ENCODE measurements around the gene LARGE1. TPM values are rescaled to one million over a fixed set of nuclear protein-coding genes. Genes with fewer than 3 reads are reported as not detected.
"Not testable (repeated sequence)": the region's sequence is repeated elsewhere in the genome, so short reads cannot be mapped to it uniquely, and the experiment has no call there.

LARGE1 gene
- total RNA-seq, 1 donor from 2014 or later = 0.16 TPM

DNA sequence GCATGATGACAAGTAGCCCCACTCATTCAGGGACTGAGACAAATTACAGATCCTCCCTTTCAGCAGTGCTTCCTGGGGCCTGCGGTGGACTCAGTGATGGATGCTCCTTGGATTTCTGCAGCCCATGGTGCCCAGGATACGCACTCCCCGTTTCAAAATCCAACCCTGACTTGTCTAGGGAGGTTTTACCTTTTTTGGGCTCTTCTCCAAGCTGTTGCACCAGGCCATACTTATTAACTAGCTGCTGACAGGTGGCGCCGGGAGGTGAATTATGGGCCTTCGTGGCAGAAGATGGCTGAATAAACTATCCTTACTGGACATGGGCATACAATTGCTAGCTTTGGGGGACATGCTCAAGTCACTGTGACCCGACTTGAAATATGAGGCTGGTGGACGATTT is 537.8 kb downstream of the LARGE1 start:
- intact Hi-C loops (cut with micrococcal nuclease) = no loop called here

DNA sequence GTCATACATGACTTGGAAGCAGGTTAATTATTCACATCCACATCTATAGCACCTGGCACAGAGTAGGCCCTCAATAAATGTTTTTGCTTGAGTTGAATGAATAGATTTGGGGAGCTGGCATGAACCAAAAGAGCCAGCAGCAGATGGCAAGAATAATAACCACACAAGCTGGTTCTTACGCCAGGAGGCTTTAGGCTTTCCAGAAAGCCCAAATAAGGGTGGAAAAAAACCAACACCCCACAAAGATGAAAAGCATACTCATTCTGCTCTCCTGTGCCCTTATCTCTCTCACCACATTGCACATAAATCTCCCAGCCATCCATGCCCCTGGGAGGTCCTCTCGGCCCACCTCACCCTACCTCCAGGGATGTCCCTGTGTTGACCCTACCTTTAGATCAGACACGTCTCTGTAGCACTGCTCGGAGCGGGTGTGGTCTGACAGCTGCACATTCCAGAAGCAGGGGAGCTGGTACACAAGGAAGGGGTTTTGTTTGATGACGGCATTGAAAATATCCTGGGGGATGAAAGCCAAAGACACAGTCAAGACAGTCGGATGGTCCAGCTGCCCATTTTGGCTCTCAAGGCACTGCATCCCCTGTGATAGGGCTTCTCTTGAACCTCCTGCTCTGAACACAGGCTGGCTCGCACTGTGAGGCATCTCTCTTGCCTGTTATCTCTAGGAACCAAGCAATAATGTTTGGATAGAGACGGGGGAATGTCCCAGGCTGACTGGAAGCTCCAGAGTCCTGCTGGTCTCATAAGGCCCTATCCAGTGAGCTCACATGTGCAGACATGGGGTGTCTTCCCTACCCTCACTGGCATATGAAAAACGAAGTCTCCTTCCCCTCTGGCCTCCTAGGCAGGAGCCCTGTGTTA is 538.5 kb downstream of the LARGE1 start:
- intact Hi-C loops (cut with micrococcal nuclease) = no loop called here

DNA sequence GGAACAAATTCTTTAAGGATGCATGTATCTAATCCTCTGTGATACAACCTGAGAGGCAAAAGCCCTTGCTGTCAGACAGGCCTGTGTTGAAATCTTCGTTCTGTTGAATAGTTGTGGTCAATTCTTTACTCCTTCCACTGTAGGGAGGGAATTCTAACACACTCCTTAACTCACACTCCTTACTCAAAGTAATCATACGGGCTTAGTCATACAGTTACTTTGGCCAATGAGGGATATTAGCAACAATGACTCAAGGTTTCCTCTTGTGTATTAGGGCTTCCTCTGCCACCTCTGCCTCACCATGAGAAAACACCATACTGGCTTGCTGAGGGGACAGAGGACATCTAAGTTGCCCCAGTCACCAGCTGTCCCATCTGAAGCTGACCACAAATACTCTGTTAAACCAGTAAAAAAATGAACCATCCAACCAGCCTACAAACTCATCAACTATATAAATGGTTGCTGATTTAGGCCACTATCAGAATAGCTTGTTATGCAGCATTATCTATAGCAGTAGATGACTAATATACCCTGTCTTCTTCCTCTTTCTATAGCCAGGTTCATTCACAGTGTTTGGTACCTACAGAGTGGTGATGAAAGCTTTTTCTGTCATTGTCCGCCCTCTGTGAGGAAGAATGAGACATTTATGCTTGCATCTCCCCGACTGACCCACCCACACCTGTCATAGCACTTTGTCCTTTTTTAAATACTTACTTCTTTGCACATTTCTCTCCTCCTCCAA is 539.3 kb downstream of the LARGE1 start:
- intact Hi-C loops (cut with micrococcal nuclease) = no loop called here

DNA sequence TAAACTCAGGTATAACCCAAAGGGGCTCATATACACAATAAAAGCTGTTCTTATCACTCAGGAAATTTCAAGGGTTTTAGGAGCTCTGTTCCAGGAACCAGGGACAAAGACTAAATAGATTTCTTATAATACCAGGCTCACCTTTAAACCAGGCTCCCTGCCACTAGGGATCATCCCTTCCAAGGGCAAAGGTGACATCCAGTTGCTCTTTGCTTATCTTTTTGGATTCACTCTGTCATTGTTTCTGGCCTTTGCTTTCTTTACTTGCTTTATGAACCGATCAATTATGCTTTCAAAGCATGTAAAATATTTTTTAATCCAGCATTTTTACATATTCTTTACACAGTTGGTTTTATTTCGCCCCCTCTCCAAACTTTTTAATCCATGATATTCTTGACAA is 540.4 kb downstream of the LARGE1 start:
- intact Hi-C loops (cut with micrococcal nuclease) = no loop called here

DNA sequence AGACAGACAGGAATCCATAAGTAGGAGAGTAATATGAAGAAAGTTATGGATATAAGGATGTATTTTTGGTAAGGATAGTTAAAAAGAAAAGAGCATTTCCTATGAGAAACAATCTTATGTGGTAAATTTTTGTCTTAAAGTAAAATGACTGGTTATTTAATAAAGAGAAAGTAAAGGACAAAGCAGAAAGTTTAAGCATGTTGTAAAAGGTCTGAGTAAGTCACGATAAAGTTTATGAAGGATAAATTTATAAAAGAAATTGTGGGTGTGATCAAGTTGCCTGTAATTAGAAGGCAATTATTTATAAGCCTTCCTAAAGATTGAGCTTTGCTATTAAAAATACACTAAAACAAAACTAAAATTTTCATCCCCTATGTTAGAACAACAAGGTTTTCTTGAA is 547.4 kb downstream of the LARGE1 start:
- intact Hi-C loops (cut with micrococcal nuclease) = no loop called here

DNA sequence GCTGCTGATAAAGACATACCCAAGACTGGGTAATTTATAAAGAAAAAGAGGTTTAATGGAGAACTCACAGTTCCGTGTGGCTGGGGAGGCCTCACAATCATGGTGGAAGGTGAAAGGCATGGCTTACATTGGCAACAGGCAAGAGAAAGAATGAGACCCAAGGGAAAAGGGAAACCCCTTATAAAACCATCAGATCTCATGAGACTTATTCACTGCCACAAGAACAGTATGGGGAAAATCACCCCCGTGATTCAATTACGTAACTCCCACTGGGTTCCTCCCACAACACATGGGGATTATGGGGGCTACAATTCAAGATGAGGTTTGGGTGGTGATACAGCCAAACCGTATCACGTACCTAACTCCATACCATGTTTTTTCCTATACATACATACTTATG is 557.0 kb downstream of the LARGE1 start:
- intact Hi-C loops (cut with micrococcal nuclease) = not testable (repeated sequence)

DNA sequence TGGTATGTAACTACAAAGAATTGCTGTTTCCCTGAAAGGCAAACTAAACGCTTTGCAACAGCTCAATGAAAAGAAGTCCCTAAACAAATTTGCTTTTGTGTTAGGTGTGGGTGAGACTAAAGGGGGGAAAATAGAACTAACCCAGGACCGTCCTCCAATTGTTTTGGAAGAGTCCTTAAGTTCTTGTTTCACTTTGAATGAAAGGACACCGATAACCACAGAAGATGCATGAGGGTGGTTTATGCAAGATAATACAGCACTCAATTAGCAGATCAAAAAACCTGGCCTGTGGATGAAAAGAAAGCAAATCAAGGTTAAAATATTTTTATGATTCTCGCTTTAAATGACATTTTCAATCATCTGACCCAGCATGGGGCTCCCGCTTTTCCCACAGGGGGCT is 557.6 kb downstream of the LARGE1 start:
- intact Hi-C loops (cut with micrococcal nuclease) = no loop called here

DNA sequence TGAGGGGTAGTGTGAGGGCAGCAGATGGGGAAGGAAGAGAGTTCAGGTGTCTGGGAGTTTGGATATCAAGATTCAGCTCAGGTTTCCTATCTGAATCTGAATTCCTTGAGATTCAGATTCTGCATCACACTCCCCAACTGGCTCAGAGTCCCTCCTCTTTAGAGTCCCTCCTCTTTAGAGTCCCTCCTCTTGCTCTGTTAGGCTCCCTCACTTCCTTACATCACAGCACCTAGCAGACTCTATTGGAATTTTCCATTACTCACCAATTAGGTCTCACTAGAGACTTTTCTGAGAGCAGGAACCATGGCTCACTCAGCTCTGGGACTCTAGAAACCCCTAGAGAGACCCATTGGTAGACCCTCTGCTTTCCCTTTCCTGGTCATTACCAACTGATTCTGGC is 558.7 kb downstream of the LARGE1 start:
- intact Hi-C loops (cut with micrococcal nuclease) = no loop called here

DNA sequence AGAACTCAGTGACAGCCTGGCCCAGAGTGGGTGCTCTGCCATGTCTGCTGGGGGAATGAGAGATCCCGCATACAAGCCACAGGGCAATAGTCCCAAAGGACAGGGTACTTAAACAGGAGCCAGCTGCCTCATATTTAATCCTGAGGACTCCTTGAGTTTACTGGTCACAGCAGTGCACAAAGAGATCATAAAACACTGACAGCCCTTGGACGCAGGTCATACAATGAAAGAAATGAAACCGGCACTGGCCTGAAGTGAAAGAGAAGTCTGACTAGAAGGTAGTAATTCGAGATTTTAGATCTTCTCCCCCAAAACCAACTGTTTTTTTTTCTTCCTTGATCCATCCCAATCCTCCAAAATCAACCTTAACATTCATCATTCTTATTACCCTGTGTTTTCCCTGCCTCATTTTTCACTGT is 562.3 kb downstream of the LARGE1 start:
- intact Hi-C loops (cut with micrococcal nuclease) = no loop called here

DNA sequence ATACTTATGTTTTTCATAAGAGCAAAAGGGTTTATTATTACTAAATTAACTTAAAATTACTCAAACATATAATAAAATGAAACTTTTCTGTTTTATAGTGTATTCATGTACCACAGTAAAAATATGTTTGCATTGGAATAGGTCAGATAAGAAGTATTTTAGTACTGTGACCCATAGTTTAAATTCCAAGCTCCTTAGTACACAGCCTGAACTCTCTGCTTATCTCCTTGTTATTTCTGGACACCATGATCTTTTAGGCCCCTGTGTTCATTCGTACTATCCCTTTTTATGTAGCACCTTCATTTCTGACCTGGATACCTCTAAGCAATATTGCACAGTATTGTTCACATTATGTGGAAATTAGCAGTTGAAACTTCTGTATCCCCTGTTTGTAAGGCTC is 565.3 kb downstream of the LARGE1 start:
- intact Hi-C loops (cut with micrococcal nuclease) = no loop called here

DNA sequence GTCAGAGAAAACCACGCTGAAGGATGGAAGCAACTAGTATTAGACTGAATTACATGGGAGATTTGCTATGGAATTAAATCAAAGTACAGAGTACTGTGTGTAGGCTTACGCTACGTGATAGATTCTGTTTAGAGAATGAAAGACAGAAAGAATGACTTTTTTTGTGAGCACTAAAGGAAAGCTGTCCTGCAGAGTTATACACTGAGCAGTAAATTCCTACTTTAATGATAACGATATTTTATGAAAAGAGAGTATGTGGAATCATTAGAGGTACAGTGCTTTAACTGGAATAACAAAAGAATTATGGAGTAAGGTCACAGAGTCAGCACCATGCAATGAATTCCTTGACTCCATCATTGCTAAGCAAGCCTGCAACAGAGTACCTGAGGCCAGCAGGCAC is 566.8 kb downstream of the LARGE1 start:
- intact Hi-C loops (cut with micrococcal nuclease) = no loop called here

DNA sequence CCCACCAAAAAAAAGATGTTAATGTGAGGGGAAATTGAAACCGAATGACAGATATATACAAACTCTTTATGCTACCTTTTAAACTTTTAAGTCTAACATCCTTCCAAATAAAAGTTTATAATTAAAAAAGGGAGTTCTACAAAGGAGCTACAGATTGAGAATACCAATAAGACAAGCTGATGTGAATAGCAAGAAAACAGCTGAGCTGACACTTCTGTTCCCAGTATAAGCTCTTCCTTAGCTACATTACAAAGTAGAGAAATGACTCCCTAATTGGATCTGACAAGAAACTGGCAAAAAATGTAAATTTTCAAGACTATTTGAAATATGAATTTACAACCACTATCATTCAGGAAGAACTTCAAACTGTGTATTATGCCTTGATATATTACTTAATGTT is 567.5 kb downstream of the LARGE1 start:
- intact Hi-C loops (cut with micrococcal nuclease) = no loop called here

DNA sequence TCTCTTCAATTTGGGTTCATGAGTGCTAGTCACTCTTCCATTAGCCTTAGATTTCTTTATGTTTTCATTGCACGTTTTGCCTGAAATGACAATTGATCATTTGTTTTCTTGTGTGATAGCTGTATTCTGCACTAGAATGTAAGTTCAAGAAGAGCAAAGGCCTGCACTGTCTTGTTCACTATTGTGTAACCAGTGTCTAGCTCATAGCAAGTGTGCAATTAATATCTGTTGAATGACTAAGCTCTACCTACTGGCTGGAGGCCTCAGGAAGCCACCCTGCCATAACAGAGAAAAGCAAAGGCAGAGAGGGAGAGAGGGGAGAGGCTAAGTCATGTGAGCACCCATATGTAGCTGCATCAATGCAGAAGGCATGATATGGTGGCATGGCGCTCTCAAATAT is 569.3 kb downstream of the LARGE1 start:
- intact Hi-C loops (cut with micrococcal nuclease) = no loop called here

DNA sequence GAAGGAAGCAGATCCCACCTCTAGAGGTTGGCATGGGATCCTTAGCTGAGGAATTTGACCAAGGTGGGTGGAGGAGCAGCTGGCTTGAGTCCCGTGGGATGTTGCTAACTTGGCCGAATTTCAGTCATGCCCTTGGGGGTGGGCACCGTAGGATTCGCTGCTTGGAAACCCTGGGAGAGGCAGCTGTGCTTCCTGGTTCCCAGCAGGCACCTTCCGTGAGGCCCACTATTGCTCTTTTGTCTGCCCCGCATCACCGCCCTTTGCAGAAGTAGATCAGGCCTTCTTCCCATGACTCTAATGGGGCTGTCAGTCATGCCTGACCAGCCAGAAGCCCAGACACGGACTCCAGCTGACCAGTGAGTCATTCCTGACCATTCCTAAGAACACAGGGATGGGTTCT is 569.8 kb downstream of the LARGE1 start:
- intact Hi-C loops (cut with micrococcal nuclease) = no loop called here

DNA sequence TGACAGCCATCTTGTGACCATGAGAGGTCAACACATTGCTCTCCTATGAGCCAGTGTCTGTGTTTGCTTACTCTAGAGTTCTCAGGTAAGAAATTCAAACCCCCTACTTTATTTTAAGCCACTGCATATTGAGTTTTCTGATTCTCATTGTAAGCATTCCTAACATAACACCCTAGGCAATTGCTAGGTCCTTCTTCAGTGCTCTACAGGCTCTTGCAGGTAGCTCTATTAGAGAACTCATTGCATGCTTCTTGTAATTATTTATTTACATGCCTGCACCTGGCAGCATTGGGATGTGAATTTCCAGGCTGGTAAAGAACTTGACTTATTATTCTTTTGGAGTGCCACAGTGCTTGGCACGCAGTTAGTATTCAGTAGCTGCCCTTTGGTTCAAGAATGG is 573.3 kb downstream of the LARGE1 start:
- intact Hi-C loops (cut with micrococcal nuclease) = no loop called here

DNA sequence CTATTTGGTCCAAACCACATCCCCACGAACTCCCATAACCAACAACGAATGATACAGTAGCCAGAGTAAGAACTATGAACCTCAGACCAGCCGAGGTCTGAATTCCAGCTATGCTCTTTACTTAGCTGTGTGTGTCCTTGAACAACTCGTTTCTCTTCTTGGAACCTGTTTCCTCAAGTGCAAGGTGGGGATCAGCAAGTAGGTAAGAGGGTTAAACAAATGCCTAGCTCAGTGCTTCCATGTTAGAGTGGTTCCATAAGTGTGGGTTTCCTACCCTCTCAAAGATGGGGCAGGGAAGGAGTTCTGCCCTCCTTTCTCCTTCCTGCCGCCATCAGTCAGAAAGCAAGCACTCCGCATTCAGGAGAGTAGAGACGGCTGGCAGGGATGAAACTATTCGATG is 578.7 kb downstream of the LARGE1 start:
- intact Hi-C loops (cut with micrococcal nuclease) = no loop called here

DNA sequence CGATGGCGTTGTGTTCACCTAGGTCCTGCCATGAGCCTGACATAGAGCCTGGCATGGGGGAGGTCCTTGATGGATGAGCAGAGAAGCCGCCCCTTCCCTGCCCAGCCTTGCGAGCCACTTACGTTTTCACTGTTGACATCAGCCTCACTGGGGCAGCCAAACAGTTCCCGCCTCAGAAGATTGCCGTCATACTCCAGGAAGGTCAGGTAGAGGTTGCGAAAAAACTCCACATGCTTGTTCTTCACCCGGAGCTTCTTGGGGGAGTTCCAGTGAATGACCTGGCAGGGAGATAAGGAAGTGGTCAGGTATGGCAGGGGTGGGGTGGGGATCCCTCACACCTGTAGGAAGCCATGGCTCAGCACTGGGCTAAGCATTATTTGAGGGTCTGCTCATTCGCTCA is 582.8 kb downstream of the LARGE1 start:
- intact Hi-C loops (cut with micrococcal nuclease) = no loop called here

DNA sequence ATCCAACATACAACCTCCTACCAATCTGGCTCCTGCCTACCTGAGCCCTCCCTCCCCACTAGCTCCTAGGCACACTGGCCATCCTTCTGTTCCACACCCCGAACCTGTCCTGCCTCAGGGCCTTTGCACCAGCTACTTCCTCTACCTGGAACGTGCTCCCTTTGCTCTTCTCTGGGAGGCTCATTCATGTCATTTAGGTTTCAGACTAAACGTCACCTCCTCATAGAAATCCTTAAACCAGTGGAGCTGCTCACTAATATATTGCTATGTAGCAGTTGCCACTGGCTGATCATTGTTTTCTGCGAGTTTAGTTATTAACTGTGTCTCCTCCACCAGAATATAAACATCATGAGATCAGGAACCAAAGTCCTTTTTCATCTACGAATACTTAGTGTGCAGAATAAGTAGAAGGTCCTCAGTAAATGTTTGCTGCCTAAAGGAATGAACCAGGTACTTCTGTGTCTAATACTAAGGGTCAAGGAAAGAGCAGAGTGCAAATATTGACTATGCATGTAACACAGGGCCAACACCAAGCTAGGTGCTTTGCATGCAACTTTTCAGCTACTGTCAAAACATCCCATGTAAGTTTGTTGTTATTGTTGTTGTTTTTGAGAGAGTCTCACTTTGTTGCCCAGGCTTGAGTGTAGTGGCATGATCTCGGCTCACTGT is 584.5 kb downstream of the LARGE1 start:
- intact Hi-C loops (cut with micrococcal nuclease) = no loop called here

DNA sequence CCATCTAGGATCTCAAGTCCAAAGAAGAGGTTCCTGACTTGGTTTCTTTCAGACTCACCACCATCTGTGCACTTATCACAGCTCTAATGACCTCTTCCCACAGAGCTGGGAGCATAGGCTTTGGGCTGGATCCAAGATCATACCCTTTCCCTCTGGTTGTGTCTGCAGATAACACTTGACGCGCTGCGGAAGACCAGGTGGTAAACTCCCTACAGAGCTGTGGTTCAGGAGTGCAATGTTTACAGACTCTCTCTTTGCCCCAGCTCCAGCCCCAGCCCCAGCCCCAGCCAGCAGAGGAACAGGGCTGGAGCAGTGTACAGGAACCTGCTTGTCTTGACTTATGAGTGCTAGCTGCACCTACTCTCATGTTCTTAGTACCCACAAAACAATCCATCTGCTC is 587.7 kb downstream of the LARGE1 start:
- intact Hi-C loops (cut with micrococcal nuclease) = no loop called here

DNA sequence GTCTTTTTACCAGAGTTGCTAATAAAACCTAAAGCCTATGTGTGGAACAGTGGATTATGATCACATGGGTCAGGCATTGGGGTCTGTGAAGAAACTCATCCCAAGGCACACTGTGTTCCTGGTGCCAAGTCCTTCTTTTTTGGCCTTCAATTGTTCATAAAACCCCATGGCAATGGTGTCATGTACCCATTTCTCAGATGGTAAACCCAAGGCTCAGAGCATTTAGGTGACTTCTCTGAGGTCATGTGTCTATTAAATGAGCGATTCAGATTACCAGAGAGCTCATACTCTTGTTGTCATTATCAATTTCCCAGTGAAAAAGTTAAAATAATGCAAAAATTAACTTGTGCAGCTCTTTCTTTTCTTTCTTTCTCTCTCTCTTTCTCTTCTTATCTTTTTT is 589.3 kb downstream of the LARGE1 start:
- intact Hi-C loops (cut with micrococcal nuclease) = no loop called here

DNA sequence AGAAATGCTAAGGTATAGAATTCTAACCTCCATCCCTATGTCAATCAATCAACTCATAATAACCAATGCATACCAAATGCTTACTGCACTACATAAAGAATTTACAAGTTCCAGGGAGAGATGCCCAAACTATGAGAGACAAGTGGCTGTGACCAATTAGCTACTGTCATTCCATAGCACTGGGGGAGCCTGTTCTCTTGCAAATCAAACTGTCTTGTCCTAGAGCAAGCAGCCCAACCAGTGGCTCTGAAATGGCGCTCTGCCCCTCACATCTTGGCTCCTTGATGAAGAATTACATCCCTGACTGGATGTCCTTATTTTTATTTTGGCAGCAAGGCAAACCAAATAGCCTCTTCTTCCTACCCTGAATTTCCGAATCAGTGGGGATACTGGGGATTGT is 589.7 kb downstream of the LARGE1 start:
- intact Hi-C loops (cut with micrococcal nuclease) = no loop called here

DNA sequence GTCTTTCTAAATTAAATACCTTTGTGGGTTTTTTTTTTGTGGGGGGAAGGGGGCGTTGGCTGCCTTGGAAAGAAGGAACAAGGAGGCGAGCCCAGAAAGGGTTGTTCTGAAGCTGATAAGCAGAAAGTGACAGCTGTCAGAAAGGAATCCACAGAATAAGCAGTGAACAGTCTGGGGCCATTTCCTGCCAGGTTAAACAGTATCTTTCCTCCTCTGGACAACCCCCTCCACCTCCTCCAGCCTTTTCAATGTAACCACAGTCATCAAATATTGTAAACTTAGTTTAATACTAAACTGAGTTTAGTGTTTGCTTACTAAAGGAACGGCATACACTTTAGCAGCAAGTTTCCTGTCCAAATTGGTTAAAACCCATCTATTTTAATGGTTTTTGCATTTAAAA is 590.9 kb downstream of the LARGE1 start:
- intact Hi-C loops (cut with micrococcal nuclease) = no loop called here

Data from T-helper 2 cell treated with Interferon-gamma antibody and Interleukin-4, amounts not matched to agents 100 ng/mL and 5 ng/mL, for 36 hours (primary cell).